ENCODE measurements around the gene ZNF654.

Gene ZNF654

GRCh38 chr3:88030210-88030609 lies 28.8 kb upstream of the ZNF654 start:
- no peak for DNase-seq (ENCODE audit: low read depth)
- H3K4me3 ChIP-seq (ENCODE audit: low read length): no peak overlapping the region
- TF ChIP-seq CTCF (IDR thresholded peaks at IDR 0.05; ENCODE audit: insufficient read depth, low read depth, low read length, missing control alignments): no peak

- peak overlapping the region; percentile 44 for H3K4me3 ChIP-seq (ENCODE audit: low read length)
- DNase-seq (ENCODE audit: low read depth): peak; percentile 22
- TF ChIP-seq CTCF (IDR thresholded peaks at IDR 0.05; ENCODE audit: insufficient read depth, low read depth, low read length, missing control alignments): no peak
These were observed 27.4 kb upstream of the ZNF654 start for GRCh38 chr3:88031642-88032077.

- no peak for TF ChIP-seq CTCF (IDR thresholded peaks at IDR 0.05; ENCODE audit: insufficient read depth, low read depth, low read length, missing control alignments)
- no peak for DNase-seq (ENCODE audit: low read depth)
- H3K4me3 ChIP-seq (ENCODE audit: low read length): peak overlapping the region; percentile 44
These were observed 26.8 kb upstream of the ZNF654 start for GRCh38 chr3:88032245-88032644.

GRCh38 chr3:88033079-88033478 lies 26.0 kb upstream of the ZNF654 start:
- no peak overlapping the region for H3K4me3 ChIP-seq (ENCODE audit: low read length)
- no peak for DNase-seq (ENCODE audit: low read depth)
- TF ChIP-seq CTCF (IDR thresholded peaks at IDR 0.05; ENCODE audit: insufficient read depth, low read depth, low read length, missing control alignments): no peak

- no peak for DNase-seq (ENCODE audit: low read depth)
- H3K4me3 ChIP-seq (ENCODE audit: low read length): no peak overlapping the region
- TF ChIP-seq CTCF (IDR thresholded peaks at IDR 0.05; ENCODE audit: insufficient read depth, low read depth, low read length, missing control alignments): no peak
These were observed 25.2 kb upstream of the ZNF654 start for GRCh38 chr3:88033808-88034207.

GRCh38 chr3:88034491-88035275 lies 24.4 kb upstream of the ZNF654 start:
- DNase-seq (ENCODE audit: low read depth): no peak
- no peak overlapping the region for H3K4me3 ChIP-seq (ENCODE audit: low read length)
- TF ChIP-seq CTCF (IDR thresholded peaks at IDR 0.05; ENCODE audit: insufficient read depth, low read depth, low read length, missing control alignments): no peak

GRCh38 chr3:88036221-88036620 lies 22.8 kb upstream of the ZNF654 start:
- no peak for DNase-seq (ENCODE audit: low read depth)
- no peak overlapping the region for H3K4me3 ChIP-seq (ENCODE audit: low read length)

More at GRCh38 chr3:88036221-88036620, 22.8 kb upstream of the ZNF654 start:
- no peak for TF ChIP-seq CTCF (IDR thresholded peaks at IDR 0.05; ENCODE audit: insufficient read depth, low read depth, low read length, missing control alignments)
